K562 (cell line): ENCODE data around the gene USP27X. TPM values are rescaled to one million over a fixed set of nuclear protein-coding genes. Genes with fewer than 3 reads are reported as not detected.

Experiments used
- ERF ChIP-seq: fragments of 450-650 bp; formaldehyde crosslinking; IDR thresholded peaks from 2 replicates; pipeline ENCODE4 v1.4.0; 2020; ENCODE audit warnings: mild to moderate bottlenecking, mixed read lengths
- ESRRB ChIP-seq: fragments of 250-450 bp; sonication (Bioruptor Pico); IDR thresholded peaks from 2 replicates; pipeline ENCODE4 v1.5.0; 2020; ENCODE audit warnings: mild to moderate bottlenecking, moderate library complexity, borderline replicate concordance
- ETV1 ChIP-seq: fragments of 450-650 bp; conservative IDR thresholded peaks from 2 replicates; pipeline ENCODE4 v1.6.1; 2016; ENCODE audit warnings: missing genetic modification characterization, control low read depth, low read depth, missing compliant biosample characterization
- ETV5 ChIP-seq: sonication (generic); formaldehyde crosslinking; IDR thresholded peaks from 2 replicates; pipeline ENCODE4 v1.4.0; 2020; ENCODE audit warnings: low read depth, mild to moderate bottlenecking, missing genetic modification reagents
- FOXJ2 ChIP-seq: fragments of 200-800 bp; sonication (Bioruptor generic); IDR thresholded peaks from 2 replicates; pipeline ENCODE4 v1.6.1; 2016; ENCODE audit warnings: missing genetic modification characterization, missing compliant biosample characterization
- JUNB ChIP-seq: fragments of 450-650 bp; formaldehyde crosslinking; conservative IDR thresholded peaks from 2 replicates; pipeline ENCODE4 v1.4.0; 2020; ENCODE audit warnings: mild to moderate bottlenecking
- KLF1 ChIP-seq: fragments of 450-650 bp; IDR thresholded peaks from 2 replicates; pipeline ENCODE4 v1.6.1; 2016; ENCODE audit warnings: missing genetic modification characterization, missing compliant biosample characterization
- NCOA4 ChIP-seq: fragments of 450-650 bp; IDR thresholded peaks from 2 replicates; pipeline ENCODE4 v1.6.1; 2018; ENCODE audit warnings: mild to moderate bottlenecking; ENCODE audit not compliant: partially characterized antibody
- YY1 ChIP-seq, 3 experiments: IDR thresholded peaks; 2 replicates each; pipeline ENCODE4 v1.6.1; 2011; ENCODE audit warnings: low read length in 2 of 3, mild to moderate bottlenecking in 2 of 3, moderate library complexity in 2 of 3, borderline replicate concordance in 1 of 3, control low read depth in 1 of 3, low read depth in 1 of 3; ENCODE audit not compliant: insufficient read depth in 3 of 3, insufficient replicate concordance in 2 of 3, control insufficient read depth in 1 of 3, insufficient read length in 1 of 3; ENCODE audit errors: extremely low read depth in 1 of 3
- ZBTB7A ChIP-seq: IDR thresholded peaks from 2 replicates; pipeline ENCODE4 v1.6.1; 2011; ENCODE audit warnings: low read depth, mild to moderate bottlenecking, low read length, moderate library complexity, borderline replicate concordance; ENCODE audit not compliant: control insufficient read depth
- ZNF583 ChIP-seq: fragments of 250-450 bp; sonication (Bioruptor Pico); IDR thresholded peaks from 2 replicates; pipeline ENCODE4 v1.4.0; 2020
- ZNF780A ChIP-seq: fragments of 250-450 bp; sonication (Bioruptor Pico); IDR thresholded peaks from 2 replicates; pipeline ENCODE4 v1.5.0; 2021; ENCODE audit warnings: mild to moderate bottlenecking
- ZZZ3 ChIP-seq: fragments of 450-650 bp; IDR thresholded peaks from 2 replicates; pipeline ENCODE4 v1.6.1; 2016; ENCODE audit warnings: antibody characterized with exemption, mild to moderate bottlenecking, moderate library complexity
- polyA plus RNA-seq, 8 experiments: library from polyadenylated mRNA; depleted of rRNA in 4 of 8; stranded (reverse) in 5 of 8; unstranded in 3 of 8; fragments of >200 nt; fragmentation: Nextera tagmentation in 2 of 8; fragmentation: Illumina TruSeq in 1 of 8; extraction: Ambion mirVana in 2 of 8; extraction: Trizol in 1 of 8; gene quantifications; 2 replicates each; pipeline versions ENCODE4 v1.2.1 to v1.2.3, GENCODE V29; 2011 to 2014; ENCODE audit warnings: inconsistent platforms in 1 of 8, missing spikeins in 1 of 8
- total RNA-seq, 7 experiments: library from RNA; depleted of rRNA in 6 of 7; stranded (reverse); fragments of >200 nt in 6 of 7; fragmentation: Illumina TruSeq in 2 of 7; extraction: Trizol in 2 of 7; gene quantifications; 2 replicates each; pipeline versions ENCODE4 v1.2.1 to v1.2.3, GENCODE V29; 2011 to 2021; ENCODE audit warnings: low replicate concordance in 1 of 7
- TF ChIP-seq, protein P1 (sequence below), 3 experiments: IDR thresholded peaks in 2 of 3; conservative IDR thresholded peaks in 1 of 3; 2 replicates each; pipeline ENCODE4 v1.5.1; 2011 to 2012; ENCODE audit warnings: low read length in 3 of 3, mild to moderate bottlenecking in 3 of 3, control low read depth in 2 of 3, improper control_type of control experiment in 1 of 3, inconsistent platforms in 1 of 3, low read depth in 1 of 3, mixed read lengths in 1 of 3, moderate library complexity in 1 of 3; ENCODE audit not compliant: insufficient read depth in 2 of 3
- TF ChIP-seq, protein P2 (sequence below): fragments of 200-600 bp; sonication (generic); IDR thresholded peaks from one replicate; pipeline ENCODE4 v1.6.1; 2012; ENCODE audit warnings: mild to moderate bottlenecking, low read depth, low read length, inconsistent platforms

USP27X gene
- total and polyA plus RNA-seq, 9 of the 15 experiments (the other 6 are each of a cell fraction or from before 2014, with no cell fraction given): 0.15 to 4.7 (median 1.6) TPM

DNA sequence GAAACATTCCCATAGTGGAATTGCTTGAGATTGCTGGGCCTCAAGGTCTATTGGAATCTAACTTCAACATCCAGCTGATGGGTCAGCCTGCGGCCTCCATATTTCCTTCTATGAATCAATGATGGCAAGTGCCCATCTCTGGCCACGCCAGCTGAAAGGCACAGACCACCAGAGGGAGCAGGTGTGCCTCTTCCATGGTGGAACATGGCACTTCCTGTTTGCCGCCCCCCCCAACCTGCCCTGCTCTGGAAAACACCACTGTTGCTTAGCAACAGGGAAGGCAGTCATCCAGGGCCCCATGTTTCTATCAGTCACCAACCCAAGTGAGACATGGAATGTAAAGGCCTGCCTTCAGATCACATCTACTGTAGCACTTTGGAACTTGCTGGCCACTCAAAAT is 38.6 kb upstream of the USP27X start (continued):
- TF ChIP-seq, protein P1, sequence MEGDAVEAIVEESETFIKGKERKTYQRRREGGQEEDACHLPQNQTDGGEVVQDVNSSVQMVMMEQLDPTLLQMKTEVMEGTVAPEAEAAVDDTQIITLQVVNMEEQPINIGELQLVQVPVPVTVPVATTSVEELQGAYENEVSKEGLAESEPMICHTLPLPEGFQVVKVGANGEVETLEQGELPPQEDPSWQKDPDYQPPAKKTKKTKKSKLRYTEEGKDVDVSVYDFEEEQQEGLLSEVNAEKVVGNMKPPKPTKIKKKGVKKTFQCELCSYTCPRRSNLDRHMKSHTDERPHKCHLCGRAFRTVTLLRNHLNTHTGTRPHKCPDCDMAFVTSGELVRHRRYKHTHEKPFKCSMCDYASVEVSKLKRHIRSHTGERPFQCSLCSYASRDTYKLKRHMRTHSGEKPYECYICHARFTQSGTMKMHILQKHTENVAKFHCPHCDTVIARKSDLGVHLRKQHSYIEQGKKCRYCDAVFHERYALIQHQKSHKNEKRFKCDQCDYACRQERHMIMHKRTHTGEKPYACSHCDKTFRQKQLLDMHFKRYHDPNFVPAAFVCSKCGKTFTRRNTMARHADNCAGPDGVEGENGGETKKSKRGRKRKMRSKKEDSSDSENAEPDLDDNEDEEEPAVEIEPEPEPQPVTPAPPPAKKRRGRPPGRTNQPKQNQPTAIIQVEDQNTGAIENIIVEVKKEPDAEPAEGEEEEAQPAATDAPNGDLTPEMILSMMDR (IDR thresholded peaks at IDR 0.05 in 2 of 3, conservative IDR thresholded peaks at IDR 0.05 in 1 of 3; ENCODE audit: insufficient read depth in 2 of 3, low read depth in 1 of 3, low read length in 3 of 3): peak; percentile 80 to 82 (median 82)
- TF ChIP-seq ZBTB7A (no peak), KLF1 (tag) (no peak), ZNF780A (CRISPR knock-in tag) (no peak), JUNB (CRISPR knock-in tag) (no peak), ETV1 (tag) (peak; percentile 81), YY1 (IDR thresholded peaks at IDR 0.05; ENCODE audit: borderline replicate concordance in 1 of 3, control insufficient read depth in 1 of 3, extremely low read depth in 1 of 3, insufficient read depth in 3 of 3, insufficient read length in 1 of 3, insufficient replicate concordance in 2 of 3, low read depth in 1 of 3, low read length in 2 of 3) (peak in 1 of 3 experiments; percentile 14), ZNF583 (CRISPR knock-in tag) (no peak), NCOA4 (no peak), ERF (CRISPR knock-in tag) (no peak), ETV5 (CRISPR knock-in tag) (0 out of 2 replicates have a peak, but pooled peaks have one; percentile 49), FOXJ2 (peak; percentile 97), ZZZ3 (no peak), ESRRB (CRISPR knock-in tag) (no peak)
- TF ChIP-seq, protein P2, sequence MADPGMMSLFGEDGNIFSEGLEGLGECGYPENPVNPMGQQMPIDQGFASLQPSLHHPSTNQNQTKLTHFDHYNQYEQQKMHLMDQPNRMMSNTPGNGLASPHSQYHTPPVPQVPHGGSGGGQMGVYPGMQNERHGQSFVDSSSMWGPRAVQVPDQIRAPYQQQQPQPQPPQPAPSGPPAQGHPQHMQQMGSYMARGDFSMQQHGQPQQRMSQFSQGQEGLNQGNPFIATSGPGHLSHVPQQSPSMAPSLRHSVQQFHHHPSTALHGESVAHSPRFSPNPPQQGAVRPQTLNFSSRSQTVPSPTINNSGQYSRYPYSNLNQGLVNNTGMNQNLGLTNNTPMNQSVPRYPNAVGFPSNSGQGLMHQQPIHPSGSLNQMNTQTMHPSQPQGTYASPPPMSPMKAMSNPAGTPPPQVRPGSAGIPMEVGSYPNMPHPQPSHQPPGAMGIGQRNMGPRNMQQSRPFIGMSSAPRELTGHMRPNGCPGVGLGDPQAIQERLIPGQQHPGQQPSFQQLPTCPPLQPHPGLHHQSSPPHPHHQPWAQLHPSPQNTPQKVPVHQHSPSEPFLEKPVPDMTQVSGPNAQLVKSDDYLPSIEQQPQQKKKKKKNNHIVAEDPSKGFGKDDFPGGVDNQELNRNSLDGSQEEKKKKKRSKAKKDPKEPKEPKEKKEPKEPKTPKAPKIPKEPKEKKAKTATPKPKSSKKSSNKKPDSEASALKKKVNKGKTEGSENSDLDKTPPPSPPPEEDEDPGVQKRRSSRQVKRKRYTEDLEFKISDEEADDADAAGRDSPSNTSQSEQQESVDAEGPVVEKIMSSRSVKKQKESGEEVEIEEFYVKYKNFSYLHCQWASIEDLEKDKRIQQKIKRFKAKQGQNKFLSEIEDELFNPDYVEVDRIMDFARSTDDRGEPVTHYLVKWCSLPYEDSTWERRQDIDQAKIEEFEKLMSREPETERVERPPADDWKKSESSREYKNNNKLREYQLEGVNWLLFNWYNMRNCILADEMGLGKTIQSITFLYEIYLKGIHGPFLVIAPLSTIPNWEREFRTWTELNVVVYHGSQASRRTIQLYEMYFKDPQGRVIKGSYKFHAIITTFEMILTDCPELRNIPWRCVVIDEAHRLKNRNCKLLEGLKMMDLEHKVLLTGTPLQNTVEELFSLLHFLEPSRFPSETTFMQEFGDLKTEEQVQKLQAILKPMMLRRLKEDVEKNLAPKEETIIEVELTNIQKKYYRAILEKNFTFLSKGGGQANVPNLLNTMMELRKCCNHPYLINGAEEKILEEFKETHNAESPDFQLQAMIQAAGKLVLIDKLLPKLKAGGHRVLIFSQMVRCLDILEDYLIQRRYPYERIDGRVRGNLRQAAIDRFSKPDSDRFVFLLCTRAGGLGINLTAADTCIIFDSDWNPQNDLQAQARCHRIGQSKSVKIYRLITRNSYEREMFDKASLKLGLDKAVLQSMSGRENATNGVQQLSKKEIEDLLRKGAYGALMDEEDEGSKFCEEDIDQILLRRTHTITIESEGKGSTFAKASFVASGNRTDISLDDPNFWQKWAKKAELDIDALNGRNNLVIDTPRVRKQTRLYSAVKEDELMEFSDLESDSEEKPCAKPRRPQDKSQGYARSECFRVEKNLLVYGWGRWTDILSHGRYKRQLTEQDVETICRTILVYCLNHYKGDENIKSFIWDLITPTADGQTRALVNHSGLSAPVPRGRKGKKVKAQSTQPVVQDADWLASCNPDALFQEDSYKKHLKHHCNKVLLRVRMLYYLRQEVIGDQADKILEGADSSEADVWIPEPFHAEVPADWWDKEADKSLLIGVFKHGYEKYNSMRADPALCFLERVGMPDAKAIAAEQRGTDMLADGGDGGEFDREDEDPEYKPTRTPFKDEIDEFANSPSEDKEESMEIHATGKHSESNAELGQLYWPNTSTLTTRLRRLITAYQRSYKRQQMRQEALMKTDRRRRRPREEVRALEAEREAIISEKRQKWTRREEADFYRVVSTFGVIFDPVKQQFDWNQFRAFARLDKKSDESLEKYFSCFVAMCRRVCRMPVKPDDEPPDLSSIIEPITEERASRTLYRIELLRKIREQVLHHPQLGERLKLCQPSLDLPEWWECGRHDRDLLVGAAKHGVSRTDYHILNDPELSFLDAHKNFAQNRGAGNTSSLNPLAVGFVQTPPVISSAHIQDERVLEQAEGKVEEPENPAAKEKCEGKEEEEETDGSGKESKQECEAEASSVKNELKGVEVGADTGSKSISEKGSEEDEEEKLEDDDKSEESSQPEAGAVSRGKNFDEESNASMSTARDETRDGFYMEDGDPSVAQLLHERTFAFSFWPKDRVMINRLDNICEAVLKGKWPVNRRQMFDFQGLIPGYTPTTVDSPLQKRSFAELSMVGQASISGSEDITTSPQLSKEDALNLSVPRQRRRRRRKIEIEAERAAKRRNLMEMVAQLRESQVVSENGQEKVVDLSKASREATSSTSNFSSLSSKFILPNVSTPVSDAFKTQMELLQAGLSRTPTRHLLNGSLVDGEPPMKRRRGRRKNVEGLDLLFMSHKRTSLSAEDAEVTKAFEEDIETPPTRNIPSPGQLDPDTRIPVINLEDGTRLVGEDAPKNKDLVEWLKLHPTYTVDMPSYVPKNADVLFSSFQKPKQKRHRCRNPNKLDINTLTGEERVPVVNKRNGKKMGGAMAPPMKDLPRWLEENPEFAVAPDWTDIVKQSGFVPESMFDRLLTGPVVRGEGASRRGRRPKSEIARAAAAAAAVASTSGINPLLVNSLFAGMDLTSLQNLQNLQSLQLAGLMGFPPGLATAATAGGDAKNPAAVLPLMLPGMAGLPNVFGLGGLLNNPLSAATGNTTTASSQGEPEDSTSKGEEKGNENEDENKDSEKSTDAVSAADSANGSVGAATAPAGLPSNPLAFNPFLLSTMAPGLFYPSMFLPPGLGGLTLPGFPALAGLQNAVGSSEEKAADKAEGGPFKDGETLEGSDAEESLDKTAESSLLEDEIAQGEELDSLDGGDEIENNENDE: no peak
